Cardiac muscle cell (in vitro differentiated cells and primary cell): Measurements from ENCODE around the gene EEPD1. TPM values are rescaled to one million over a fixed set of nuclear protein-coding genes. Genes with fewer than 3 reads are reported as not detected.

Source experiments
- DNase-seq, 2 donors: peaks; one replicate each; pipeline versions ENCODE4 v3.0.0 to v3.0.0-alpha.2; 2010 to 2017; ENCODE audit warnings: low read depth in 1 of 2, low spot score in 1 of 2
- H3K27ac ChIP-seq: fragments of 200-600 bp; sonication (generic); 2 replicates; pipeline ENCODE4 v1.5.1; 2016
- H3K27me3 ChIP-seq: fragments of 200-600 bp; sonication (generic); 2 replicates; pipeline ENCODE4 v1.6.0; 2016; ENCODE audit warnings: control low read depth
- H3K36me3 ChIP-seq: fragments of 200-600 bp; sonication (generic); 2 replicates; pipeline ENCODE4 v1.5.1; 2016; ENCODE audit warnings: control low read depth
- H3K4me1 ChIP-seq: fragments of 200-600 bp; sonication (generic); 2 replicates; pipeline ENCODE4 v1.8.1; 2017; ENCODE audit warnings: low read depth, mild to moderate bottlenecking, mixed run types
- H3K4me3 ChIP-seq: fragments of 200-600 bp; sonication (generic); 2 replicates; pipeline ENCODE4 v1.5.1; 2016; ENCODE audit warnings: mild to moderate bottlenecking
- H3K9me3 ChIP-seq: fragments of 200-600 bp; sonication (generic); 2 replicates; pipeline ENCODE4 v1.5.1; 2017; ENCODE audit warnings: low read depth, mild to moderate bottlenecking, control low read depth
- CTCF ChIP-seq: IDR thresholded peaks from 2 replicates; pipeline ENCODE4 v1.5.1; 2012; ENCODE audit warnings: low read depth, mild to moderate bottlenecking, low read length
- polyA plus RNA-seq: library from polyadenylated mRNA; unstranded; fragments of >200 nt; fragmentation: Nextera tagmentation; extraction: Ambion mirVana; gene quantifications from 2 replicates; pipeline ENCODE4 v1.2.1, GENCODE V29; 2016
- total RNA-seq: library from RNA; depleted of rRNA; stranded (reverse); fragments of >200 nt; gene quantifications from 2 replicates; pipeline ENCODE4 v1.2.3, GENCODE V29; 2016

Gene EEPD1
- total and polyA plus RNA-seq, 2 experiments from 2014 or later = 4.8 to 11.9 TPM

GRCh38 chr7:36261019-36261754 is 108.1 kb downstream of the EEPD1 start:
- no peak overlapping the region for H3K4me3 ChIP-seq
- DNase-seq = peak in 1 of 2 donors; percentile 42
- H3K27me3 ChIP-seq = no peaks in the 10 kb centered on the region
- peaks cover 8% of the 10 kb centered on the region for H3K4me1 ChIP-seq
- no peaks in the 10 kb centered on the region for H3K36me3 ChIP-seq
- H3K27ac ChIP-seq = no peak overlapping the region
- TF ChIP-seq CTCF = no peak
- no peaks in the 10 kb centered on the region for H3K9me3 ChIP-seq

GRCh38 chr7:36262309-36263094 is 109.4 kb downstream of the EEPD1 start:
- DNase-seq = peak in 1 of 2 donors; percentile 24
- Histone ChIP-seq H3K36me3 (no peaks in the 10 kb centered on the region), H3K9me3 (no peaks in the 10 kb centered on the region), H3K4me1 (peaks cover 8% of the 10 kb centered on the region), H3K27me3 (no peaks in the 10 kb centered on the region), H3K4me3 (no peak overlapping the region), H3K27ac (no peak overlapping the region)
- no peak for TF ChIP-seq CTCF

- Histone ChIP-seq H3K36me3 (no peaks in the 10 kb centered on the region), H3K4me1 (peaks cover 6% of the 10 kb centered on the region), H3K4me3 (no peak overlapping the region), H3K27ac (no peak overlapping the region), H3K9me3 (no peaks in the 10 kb centered on the region), H3K27me3 (no peaks in the 10 kb centered on the region)
- no peak for DNase-seq
- no peak for TF ChIP-seq CTCF
Observed at GRCh38 chr7:36263095-36263484, 110.0 kb downstream of the EEPD1 start.

- Histone ChIP-seq H3K27ac (no peak overlapping the region), H3K27me3 (no peaks in the 10 kb centered on the region), H3K9me3 (no peaks in the 10 kb centered on the region), H3K4me1 (peaks cover 5% of the 10 kb centered on the region), H3K4me3 (no peak overlapping the region), H3K36me3 (no peaks in the 10 kb centered on the region)
- TF ChIP-seq CTCF = no peak
- DNase-seq = peak in 1 of 2 donors; percentile 38
Observed at GRCh38 chr7:36264123-36264801, 111.2 kb downstream of the EEPD1 start.

GRCh38 chr7:36264913-36265516 is 112.0 kb downstream of the EEPD1 start:
- Histone ChIP-seq H3K27ac (no peak overlapping the region), H3K36me3 (no peaks in the 10 kb centered on the region)

More at GRCh38 chr7:36264913-36265516, 112.0 kb downstream of the EEPD1 start:
- no peak overlapping the region for H3K4me3 ChIP-seq
- H3K4me1 ChIP-seq = peaks cover 5% of the 10 kb centered on the region
- H3K27me3 ChIP-seq = no peaks in the 10 kb centered on the region
- no peak for TF ChIP-seq CTCF
- no peaks in the 10 kb centered on the region for H3K9me3 ChIP-seq
- no peak for DNase-seq
